ENCODE measurements around the gene CDPF1. TPM values are rescaled to one million over a fixed set of nuclear protein-coding genes. Genes with fewer than 3 reads are reported as not detected.

Gene CDPF1
- total and polyA plus RNA-seq, 2 of the 13 experiments (the other 11 are each of a cell fraction or from before 2014, with no cell fraction given) = 5.2 to 8.1 TPM

DNA sequence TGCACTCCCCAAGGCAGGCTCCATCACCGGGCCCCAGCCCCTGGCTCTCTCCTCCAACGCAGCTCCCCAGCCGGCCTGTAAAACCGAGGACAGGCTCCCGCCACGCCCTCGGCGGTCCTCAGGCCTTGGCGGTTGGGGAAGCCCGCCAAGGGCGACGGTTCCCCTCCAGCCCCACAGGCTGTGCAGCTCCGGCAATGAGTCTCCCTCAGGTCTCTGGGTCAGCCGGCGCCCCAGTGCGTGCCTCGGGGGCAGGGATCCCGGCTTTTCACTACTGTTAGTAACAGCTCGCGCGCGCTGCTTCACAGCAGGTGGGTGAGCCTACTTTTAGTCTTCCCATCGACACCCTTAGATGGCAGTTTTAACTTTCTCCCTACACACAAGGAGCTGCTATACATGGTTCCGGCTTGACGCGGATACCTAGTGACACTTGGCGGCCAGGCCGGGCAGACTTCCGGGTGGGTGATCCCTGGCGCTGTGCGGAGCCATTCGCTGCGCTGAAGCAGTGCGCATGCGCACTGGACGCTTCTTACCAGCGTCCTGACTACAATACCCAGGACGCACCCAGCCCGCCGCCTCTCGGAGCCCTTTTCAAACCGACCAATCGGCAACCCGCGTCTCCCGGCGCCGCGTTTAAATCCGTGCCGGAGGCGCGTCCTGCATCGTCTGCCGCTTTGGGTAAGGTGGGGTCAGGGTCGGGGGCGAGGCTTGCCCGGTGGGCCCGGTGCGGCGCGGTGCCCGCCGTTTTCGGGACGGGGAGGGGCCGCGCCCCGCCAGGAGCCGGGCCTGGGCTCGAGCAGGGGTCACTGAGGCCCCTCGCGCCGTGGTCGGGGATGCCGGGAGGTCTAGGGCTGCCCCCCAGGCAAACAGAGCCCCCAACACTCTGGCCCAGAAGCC lies 46.4 kb upstream of the CDPF1 start, which contains the start of gene GTSE1 (continued):
- TF ChIP-seq POLR2AphosphoS5 (IDR thresholded peaks at IDR 0.05; ENCODE audit: low read depth, low read length) = peak; percentile 63; the same call in 1 of the 2 replicates
- no peak for TF ChIP-seq ZNF615 (CRISPR knock-in tag; IDR thresholded peaks at IDR 0.05; ENCODE audit: borderline replicate concordance)
- TF ChIP-seq CREB1 (IDR thresholded peaks at IDR 0.05) = peak; percentile 36; the same call in 1 of the 2 replicates
- TF ChIP-seq CREB1 (CRISPR knock-in tag; IDR thresholded peaks at IDR 0.05) = peak; percentile 54
- peak; percentile 49; the same call in 1 of the 2 replicates for TF ChIP-seq ZNF205 (CRISPR knock-in tag; IDR thresholded peaks at IDR 0.05)
- TF ChIP-seq RARA (CRISPR knock-in tag; IDR thresholded peaks at IDR 0.05) = no peak
- TF ChIP-seq ZMYM4 (CRISPR knock-in tag; IDR thresholded peaks at IDR 0.05) = peak; percentile 76
- TF ChIP-seq NR1H2 (CRISPR knock-in tag; IDR thresholded peaks at IDR 0.05; ENCODE audit: borderline replicate concordance, low read depth) = no peak
- TF ChIP-seq KDM5A (IDR thresholded peaks at IDR 0.05; ENCODE audit: borderline replicate concordance, low read length) = peak; percentile 66
- peak; percentile 85 for TF ChIP-seq ZNF768 (CRISPR knock-in tag; IDR thresholded peaks at IDR 0.05)
- TF ChIP-seq, protein P1, sequence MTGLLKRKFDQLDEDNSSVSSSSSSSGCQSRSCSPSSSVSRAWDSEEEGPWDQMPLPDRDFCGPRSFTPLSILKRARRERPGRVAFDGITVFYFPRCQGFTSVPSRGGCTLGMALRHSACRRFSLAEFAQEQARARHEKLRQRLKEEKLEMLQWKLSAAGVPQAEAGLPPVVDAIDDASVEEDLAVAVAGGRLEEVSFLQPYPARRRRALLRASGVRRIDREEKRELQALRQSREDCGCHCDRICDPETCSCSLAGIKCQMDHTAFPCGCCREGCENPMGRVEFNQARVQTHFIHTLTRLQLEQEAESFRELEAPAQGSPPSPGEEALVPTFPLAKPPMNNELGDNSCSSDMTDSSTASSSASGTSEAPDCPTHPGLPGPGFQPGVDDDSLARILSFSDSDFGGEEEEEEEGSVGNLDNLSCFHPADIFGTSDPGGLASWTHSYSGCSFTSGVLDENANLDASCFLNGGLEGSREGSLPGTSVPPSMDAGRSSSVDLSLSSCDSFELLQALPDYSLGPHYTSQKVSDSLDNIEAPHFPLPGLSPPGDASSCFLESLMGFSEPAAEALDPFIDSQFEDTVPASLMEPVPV (CRISPR knock-in tag; IDR thresholded peaks at IDR 0.05) = peak; percentile 99
- no peak for TF ChIP-seq U2AF1 (optimal IDR thresholded peaks at IDR 0.05; ENCODE audit: low read depth, low read length)
- TF ChIP-seq ZNF546 (CRISPR knock-in tag; conservative IDR thresholded peaks at IDR 0.05) = 0 out of 2 replicates have a peak, but pooled peaks have one; percentile 32
- TF ChIP-seq TGIF2 (CRISPR knock-in tag; IDR thresholded peaks at IDR 0.05) = peak; percentile 76; the same call in 1 of the 2 replicates
- TF ChIP-seq MAFF (IDR thresholded peaks at IDR 0.05; ENCODE audit: low read depth, low read length) = no peak
- TF ChIP-seq, protein P2, sequence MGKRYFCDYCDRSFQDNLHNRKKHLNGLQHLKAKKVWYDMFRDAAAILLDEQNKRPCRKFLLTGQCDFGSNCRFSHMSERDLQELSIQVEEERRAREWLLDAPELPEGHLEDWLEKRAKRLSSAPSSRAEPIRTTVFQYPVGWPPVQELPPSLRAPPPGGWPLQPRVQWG (CRISPR knock-in tag; IDR thresholded peaks at IDR 0.05; ENCODE audit: borderline replicate concordance, low read depth) = no peak
- TF ChIP-seq THAP11 (CRISPR knock-in tag; IDR thresholded peaks at IDR 0.05) = peak; percentile 98
- no peak for TF ChIP-seq HNRNPUL1 (IDR thresholded peaks at IDR 0.05; ENCODE audit: low read depth, low read length)
- TF ChIP-seq PRMT3 (CRISPR knock-in tag; IDR thresholded peaks at IDR 0.05; ENCODE audit: borderline replicate concordance, low read depth) = peak; percentile 95
- no peak; the same call in 1 of the 2 replicates for TF ChIP-seq HMG20B (CRISPR knock-in tag; conservative IDR thresholded peaks at IDR 0.05)
- TF ChIP-seq TCF7L2 (IDR thresholded peaks at IDR 0.05; ENCODE audit: low read depth, low read length) = no peak
- TF ChIP-seq ZNF232 (CRISPR knock-in tag; IDR thresholded peaks at IDR 0.05; ENCODE audit: borderline replicate concordance) = 0 out of 2 replicates have a peak, but pooled peaks have one; percentile 24
- TF ChIP-seq, protein P3, sequence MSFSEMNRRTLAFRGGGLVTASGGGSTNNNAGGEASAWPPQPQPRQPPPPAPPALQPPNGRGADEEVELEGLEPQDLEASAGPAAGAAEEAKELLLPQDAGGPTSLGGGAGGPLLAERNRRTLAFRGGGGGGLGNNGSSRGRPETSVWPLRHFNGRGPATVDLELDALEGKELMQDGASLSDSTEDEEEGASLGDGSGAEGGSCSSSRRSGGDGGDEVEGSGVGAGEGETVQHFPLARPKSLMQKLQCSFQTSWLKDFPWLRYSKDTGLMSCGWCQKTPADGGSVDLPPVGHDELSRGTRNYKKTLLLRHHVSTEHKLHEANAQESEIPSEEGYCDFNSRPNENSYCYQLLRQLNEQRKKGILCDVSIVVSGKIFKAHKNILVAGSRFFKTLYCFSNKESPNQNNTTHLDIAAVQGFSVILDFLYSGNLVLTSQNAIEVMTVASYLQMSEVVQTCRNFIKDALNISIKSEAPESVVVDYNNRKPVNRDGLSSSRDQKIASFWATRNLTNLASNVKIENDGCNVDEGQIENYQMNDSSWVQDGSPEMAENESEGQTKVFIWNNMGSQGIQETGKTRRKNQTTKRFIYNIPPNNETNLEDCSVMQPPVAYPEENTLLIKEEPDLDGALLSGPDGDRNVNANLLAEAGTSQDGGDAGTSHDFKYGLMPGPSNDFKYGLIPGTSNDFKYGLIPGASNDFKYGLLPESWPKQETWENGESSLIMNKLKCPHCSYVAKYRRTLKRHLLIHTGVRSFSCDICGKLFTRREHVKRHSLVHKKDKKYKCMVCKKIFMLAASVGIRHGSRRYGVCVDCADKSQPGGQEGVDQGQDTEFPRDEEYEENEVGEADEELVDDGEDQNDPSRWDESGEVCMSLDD (CRISPR knock-in tag; IDR thresholded peaks at IDR 0.05; ENCODE audit: borderline replicate concordance) = 0 out of 2 replicates have a peak, but pooled peaks have one; percentile 23
- TF ChIP-seq TCF12 (IDR thresholded peaks at IDR 0.05) = no peak
- TF ChIP-seq TCF12 (CRISPR knock-in tag; IDR thresholded peaks at IDR 0.05) = peak; percentile 40; the same call in 1 of the 2 replicates
- no peak for TF ChIP-seq ETV6 (CRISPR knock-in tag; conservative IDR thresholded peaks at IDR 0.05)
- no peak for TF ChIP-seq RBM39 (IDR thresholded peaks at IDR 0.05; ENCODE audit: low read depth, low read length, poor library complexity, severe bottlenecking)

All from HepG2 (cell line).